ENCODE measurements around the gene C19orf81. TPM values are rescaled to one million over a fixed set of nuclear protein-coding genes. Genes with fewer than 3 reads are reported as not detected.

C19orf81 gene
- total and polyA plus RNA-seq, 10 donors: not detected

- Histone ChIP-seq H3K27me3 (replicated peaks in 1 of 7) (peaks cover 4 to 99% (median 56%) of the 10 kb centered on the region in 7 donors), H3K9me3 (peaks cover 0 to 1% (median 0%) of the 10 kb centered on the region in 8 donors), H3K4me1 (peaks cover 0 to 24% (median 7%) of the 10 kb centered on the region in 6 donors), H3K27ac (no peak overlapping the region), H3K36me3 (no peaks in the 10 kb centered on the region), H3K4me3 (no peak overlapping the region)
- TF ChIP-seq POLR2AphosphoS5 (IDR thresholded peaks at IDR 0.05) (no peak), CTCF (IDR thresholded peaks at IDR 0.05 in 8 of 11, conservative IDR thresholded peaks at IDR 0.05 in 3 of 11) (peak; percentile 18 to 79 (median 64))
- 40 to 47% (median 43%) methylated on average over 19 to 23 of the region's 23 CpGs for WGBS, 5 donors
- DNase-seq: no peak
- intact Hi-C loops (cut with DNase I; ENCODE audit: low total_unique reads): no loop called here
Observed at GRCh38 chr19:50669302-50670101, 20.3 kb downstream of the C19orf81 start.

GRCh38 chr19:50670102-50670380 is 20.8 kb downstream of the C19orf81 start:
- peaks cover 0 to 24% (median 7%) of the 10 kb centered on the region in 6 donors for H3K4me1 ChIP-seq
- no peak overlapping the region for H3K27ac ChIP-seq
- intact Hi-C loops (cut with DNase I; ENCODE audit: low total_unique reads): no loop called here
- H3K27me3 ChIP-seq (replicated peaks in 1 of 7): peaks cover 4 to 99% (median 53%) of the 10 kb centered on the region in 7 donors
- no peak overlapping the region for H3K4me3 ChIP-seq
- no peak for DNase-seq
- WGBS, 5 donors: 31 to 39% (median 37%) methylated on average over 5 of the region's 5 CpGs
- no peaks in the 10 kb centered on the region for H3K9me3 ChIP-seq
- TF ChIP-seq CTCF (IDR thresholded peaks at IDR 0.05 in 8 of 11, conservative IDR thresholded peaks at IDR 0.05 in 3 of 11) (no peak), POLR2AphosphoS5 (IDR thresholded peaks at IDR 0.05) (no peak)
- no peaks in the 10 kb centered on the region for H3K36me3 ChIP-seq

GRCh38 chr19:50673118-50673517 is 23.9 kb downstream of the C19orf81 start:
- intact Hi-C loops (cut with DNase I; ENCODE audit: low total_unique reads): no loop called here
- Histone ChIP-seq H3K27me3 (replicated peaks in 1 of 7) (peaks cover 0 to 88% (median 27%) of the 10 kb centered on the region in 7 donors), H3K9me3 (peaks cover 0 to 18% (median 6%) of the 10 kb centered on the region in 8 donors), H3K27ac (no peak overlapping the region), H3K4me3 (no peak overlapping the region), H3K4me1 (peaks cover 0 to 2% (median 0%) of the 10 kb centered on the region in 6 donors), H3K36me3 (no peaks in the 10 kb centered on the region)
- 25 to 29% (median 27%) methylated on average over 15 of the region's 15 CpGs for WGBS, 5 donors
- TF ChIP-seq POLR2AphosphoS5 (IDR thresholded peaks at IDR 0.05): no peak
- TF ChIP-seq CTCF (IDR thresholded peaks at IDR 0.05 in 8 of 11, conservative IDR thresholded peaks at IDR 0.05 in 3 of 11): no peak
- no peak for TF ChIP-seq POLR2A (IDR thresholded peaks at IDR 0.05)
- DNase-seq: no peak

GRCh38 chr19:50676625-50677197 is 27.5 kb downstream of the C19orf81 start:
- Histone ChIP-seq H3K4me1 (peaks cover 0 to 8% (median 6%) of the 10 kb centered on the region in 6 donors), H3K27ac (no peak overlapping the region), H3K4me3 (no peak overlapping the region), H3K27me3 (replicated peaks in 1 of 7) (peaks cover 0 to 76% (median 9%) of the 10 kb centered on the region in 7 donors), H3K9me3 (peaks cover 0 to 18% (median 6%) of the 10 kb centered on the region in 8 donors), H3K36me3 (no peaks in the 10 kb centered on the region)
- WGBS, 5 donors: 55 to 80% (median 63%) methylated on average over 1 of the region's 1 CpG
- intact Hi-C loops (cut with DNase I; ENCODE audit: low total_unique reads): no loop called here
- TF ChIP-seq POLR2AphosphoS5 (IDR thresholded peaks at IDR 0.05): no peak
- TF ChIP-seq CTCF (IDR thresholded peaks at IDR 0.05 in 8 of 11, conservative IDR thresholded peaks at IDR 0.05 in 3 of 11): no peak
- no peak for TF ChIP-seq POLR2A (IDR thresholded peaks at IDR 0.05)
- DNase-seq: no peak

All from spleen (tissue), 11 donors.